ENCODE data around the gene HTT. TPM values are rescaled to one million over a fixed set of nuclear protein-coding genes. Genes with fewer than 3 reads are reported as not detected.
A peak's percentile ranks its signal among the peaks of the same experiment; 100 is the strongest.

The HTT gene
- total RNA-seq, 3 donors from 2014 or later (not counting 1 experiment from before 2014, with no cell fraction given) = 132 to 175 (median 165) TPM

DNA sequence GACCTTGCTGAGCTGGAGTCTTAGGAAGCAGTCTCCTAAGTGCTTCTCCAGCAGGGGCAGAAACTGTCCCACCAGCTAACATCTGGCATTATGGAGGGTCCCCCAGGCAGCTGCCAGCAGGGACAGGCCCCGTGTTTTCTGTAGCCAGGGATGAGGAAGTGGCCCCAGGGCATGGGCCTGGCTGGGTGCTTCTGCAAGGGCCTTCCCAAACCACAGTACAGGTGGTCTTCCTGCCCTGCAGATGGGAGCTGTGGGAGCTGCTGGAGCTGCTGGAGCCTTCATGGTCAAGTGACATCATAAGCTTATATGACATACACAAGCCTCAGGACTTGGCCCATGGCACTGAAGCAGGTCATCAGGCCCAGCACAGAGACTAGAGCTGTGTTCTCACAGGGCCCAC, 169.5 kb downstream of the HTT start:
- intact Hi-C loops (cut with micrococcal nuclease) = no loop called here
- H3K4me1 ChIP-seq (ENCODE audit: control insufficient read depth, insufficient read depth, low read length) = peaks cover 14% of the 10 kb centered on the region
- DNase-seq (no peak), ATAC-seq (no peak)
- WGBS (ENCODE audit: insufficient coverage) = 28% methylated on average over 1 of the region's 1 CpG
- peak overlapping the region; percentile 31 to 75 for H3K27ac Mint-ChIP-seq
- H3K4me1 Mint-ChIP-seq = peaks cover 6 to 12% of the 10 kb centered on the region in 2 donors
- no peak overlapping the region for H3K4me3 Mint-ChIP-seq
- no peaks in the 10 kb centered on the region for H3K9me3 Mint-ChIP-seq
- no peaks in the 10 kb centered on the region for H3K27me3 ChIP-seq (ENCODE audit: control insufficient read depth, insufficient read depth, low read length)
- no peak overlapping the region for H3K4me3 ChIP-seq (ENCODE audit: low read length)
- no peaks in the 10 kb centered on the region for H3K27me3 Mint-ChIP-seq (ENCODE audit: low read depth in 2 of 2)
- no peaks in the 10 kb centered on the region for H3K9me3 ChIP-seq (ENCODE audit: control insufficient read depth, insufficient read depth, low read length)
- H3K27ac ChIP-seq (ENCODE audit: low read length) = no peak overlapping the region
- TF ChIP-seq, protein P1, sequence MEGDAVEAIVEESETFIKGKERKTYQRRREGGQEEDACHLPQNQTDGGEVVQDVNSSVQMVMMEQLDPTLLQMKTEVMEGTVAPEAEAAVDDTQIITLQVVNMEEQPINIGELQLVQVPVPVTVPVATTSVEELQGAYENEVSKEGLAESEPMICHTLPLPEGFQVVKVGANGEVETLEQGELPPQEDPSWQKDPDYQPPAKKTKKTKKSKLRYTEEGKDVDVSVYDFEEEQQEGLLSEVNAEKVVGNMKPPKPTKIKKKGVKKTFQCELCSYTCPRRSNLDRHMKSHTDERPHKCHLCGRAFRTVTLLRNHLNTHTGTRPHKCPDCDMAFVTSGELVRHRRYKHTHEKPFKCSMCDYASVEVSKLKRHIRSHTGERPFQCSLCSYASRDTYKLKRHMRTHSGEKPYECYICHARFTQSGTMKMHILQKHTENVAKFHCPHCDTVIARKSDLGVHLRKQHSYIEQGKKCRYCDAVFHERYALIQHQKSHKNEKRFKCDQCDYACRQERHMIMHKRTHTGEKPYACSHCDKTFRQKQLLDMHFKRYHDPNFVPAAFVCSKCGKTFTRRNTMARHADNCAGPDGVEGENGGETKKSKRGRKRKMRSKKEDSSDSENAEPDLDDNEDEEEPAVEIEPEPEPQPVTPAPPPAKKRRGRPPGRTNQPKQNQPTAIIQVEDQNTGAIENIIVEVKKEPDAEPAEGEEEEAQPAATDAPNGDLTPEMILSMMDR (IDR thresholded peaks at IDR 0.05) = no peak
- peaks cover 27% of the 10 kb centered on the region for H3K36me3 ChIP-seq (ENCODE audit: control insufficient read depth, insufficient read depth, low read length)
- no peaks in the 10 kb centered on the region for H3K36me3 Mint-ChIP-seq

DNA sequence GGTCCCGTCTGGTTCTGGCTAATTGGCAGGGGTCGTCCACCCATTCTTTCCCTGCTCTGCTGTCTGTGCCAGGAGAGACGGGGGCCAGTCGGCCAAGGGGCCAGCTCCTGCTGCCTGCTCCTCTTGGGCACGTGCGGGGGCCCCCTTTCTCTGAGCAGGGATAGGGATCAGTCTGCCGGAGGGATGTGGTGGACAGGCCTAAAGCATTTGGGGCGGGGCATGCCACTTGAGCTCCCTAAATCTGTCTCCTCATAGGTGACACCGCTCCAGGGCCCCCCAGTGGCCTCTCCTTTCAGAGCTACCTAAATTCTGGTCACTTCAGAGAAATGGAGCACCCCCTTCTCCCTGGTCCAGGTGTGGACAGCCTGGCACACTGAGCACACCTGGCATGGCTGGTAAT, 170.3 kb downstream of the HTT start:
- Mint-ChIP-seq H3K27ac (peak overlapping the region in 1 of 2 donors; percentile 27), H3K9me3 (no peaks in the 10 kb centered on the region), H3K27me3 (ENCODE audit: low read depth in 2 of 2) (no peaks in the 10 kb centered on the region), H3K4me3 (no peak overlapping the region), H3K4me1 (peaks cover 6 to 12% of the 10 kb centered on the region in 2 donors), H3K36me3 (no peaks in the 10 kb centered on the region)
- Histone ChIP-seq H3K36me3 (ENCODE audit: control insufficient read depth, insufficient read depth, low read length) (peaks cover 20% of the 10 kb centered on the region), H3K27ac (ENCODE audit: low read length) (no peak overlapping the region), H3K27me3 (ENCODE audit: control insufficient read depth, insufficient read depth, low read length) (no peaks in the 10 kb centered on the region), H3K4me1 (ENCODE audit: control insufficient read depth, insufficient read depth, low read length) (peaks cover 14% of the 10 kb centered on the region), H3K4me3 (ENCODE audit: low read length) (no peak overlapping the region), H3K9me3 (ENCODE audit: control insufficient read depth, insufficient read depth, low read length) (no peaks in the 10 kb centered on the region)
- TF ChIP-seq, protein P1 (IDR thresholded peaks at IDR 0.05) = no peak
- intact Hi-C loops (cut with micrococcal nuclease) = no loop called here
- no peak for DNase-seq
- WGBS (ENCODE audit: insufficient coverage) = 93% methylated on average over 9 of the region's 9 CpGs
- ATAC-seq = no peak

DNA sequence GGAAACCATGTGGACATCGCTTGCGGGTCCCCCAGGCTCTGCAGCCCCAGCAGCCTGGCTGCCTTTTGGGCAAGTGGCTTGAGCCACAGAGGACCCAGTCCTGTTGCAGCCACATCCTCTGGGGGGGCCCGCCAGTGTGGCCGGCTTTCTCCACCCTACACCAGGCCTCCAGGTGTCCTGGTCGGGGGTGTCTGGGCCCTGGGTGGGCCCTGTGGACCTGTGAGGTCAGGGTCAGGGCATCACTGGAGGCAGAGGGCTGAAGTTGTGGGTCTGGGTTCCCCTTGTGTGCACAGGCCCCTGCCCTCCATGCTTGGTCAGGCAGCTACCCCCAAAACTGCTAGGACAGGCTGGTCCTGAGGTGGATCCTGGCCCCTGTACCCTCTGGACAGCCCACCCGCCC, 171.2 kb downstream of the HTT start:
- DNase-seq = no peak
- Histone ChIP-seq H3K27me3 (ENCODE audit: control insufficient read depth, insufficient read depth, low read length) (no peaks in the 10 kb centered on the region), H3K9me3 (ENCODE audit: control insufficient read depth, insufficient read depth, low read length) (no peaks in the 10 kb centered on the region), H3K27ac (ENCODE audit: low read length) (no peak overlapping the region), H3K36me3 (ENCODE audit: control insufficient read depth, insufficient read depth, low read length) (peaks cover 11% of the 10 kb centered on the region), H3K4me3 (ENCODE audit: low read length) (no peak overlapping the region), H3K4me1 (ENCODE audit: control insufficient read depth, insufficient read depth, low read length) (peaks cover 14% of the 10 kb centered on the region)
- Mint-ChIP-seq H3K27me3 (ENCODE audit: low read depth in 2 of 2) (no peaks in the 10 kb centered on the region), H3K4me3 (no peak overlapping the region), H3K27ac (peak overlapping the region; percentile 48 to 56), H3K36me3 (no peaks in the 10 kb centered on the region), H3K9me3 (no peaks in the 10 kb centered on the region), H3K4me1 (peaks cover 6 to 12% of the 10 kb centered on the region in 2 donors)
- TF ChIP-seq, protein P1 (IDR thresholded peaks at IDR 0.05) = no peak
- 79% methylated on average over 6 of the region's 6 CpGs for WGBS (ENCODE audit: insufficient coverage)
- intact Hi-C loops (cut with micrococcal nuclease) = no loop called here
- ATAC-seq = peak in 1 of 3 donors; percentile 15
